A673 (cell line): ENCODE measurements around the gene MYO1D. TPM values are rescaled to one million over a fixed set of nuclear protein-coding genes. Genes with fewer than 3 reads are reported as not detected.

ENCODE experiments used
- BruUV-seq: library from RNA; stranded (reverse); fragments of 400-500 nt; replicated peaks from 2 replicates; lab custom pipeline; 2021; lab: Mats Ljungman, UMichigan
- CTCF ChIA-PET: fragments of 300-600 bp; sonication (Branson Sonifier 250); formaldehyde crosslinking; loops from one replicate; lab custom pipeline; 2022; ENCODE audit warnings: antibody characterized with exemption; lab: Charles Lee
- POLR2A ChIA-PET: fragments of 300-600 bp; sonication (Branson Sonifier 250); formaldehyde crosslinking; loops from one replicate; lab custom pipeline; 2022; ENCODE audit warnings: antibody characterized with exemption; ENCODE audit not compliant: low non-redundant PET; lab: Charles Lee
- DNase-seq: peaks from one replicate; pipeline ENCODE4 v3.0.0-alpha.2; 2015; ENCODE audit warnings: low spot score
- H3K27ac ChIP-seq: fragments of 200-600 bp; sonication (generic); 2 replicates; pipeline ENCODE4 v1.5.1; 2016; ENCODE audit warnings: mixed run types, low read depth, mild to moderate bottlenecking, mixed read lengths, antibody characterized with exemption, low read length; ENCODE audit not compliant: poor library complexity, severe bottlenecking
- H3K27me3 ChIP-seq: fragments of 200-600 bp; sonication (generic); replicated peaks from 2 replicates; pipeline ENCODE4 v1.6.1; 2017; ENCODE audit warnings: mixed run types, low read depth, mild to moderate bottlenecking, mixed read lengths, antibody characterized with exemption, low read length; ENCODE audit not compliant: insufficient read depth, poor library complexity
- H3K36me3 ChIP-seq: fragments of 200-600 bp; sonication (generic); 2 replicates; pipeline ENCODE4 v1.6.1; 2016; ENCODE audit warnings: mixed run types, mild to moderate bottlenecking, mixed read lengths, antibody characterized with exemption, low read length; ENCODE audit not compliant: insufficient read depth, poor library complexity, severe bottlenecking
- H3K4me1 ChIP-seq: fragments of 200-600 bp; sonication (generic); 2 replicates; pipeline ENCODE4 v1.6.1; 2017; ENCODE audit warnings: mixed run types, mild to moderate bottlenecking, mixed read lengths, antibody characterized with exemption, low read length; ENCODE audit not compliant: insufficient read depth, poor library complexity, severe bottlenecking
- H3K4me3 ChIP-seq: fragments of 200-600 bp; sonication (generic); 2 replicates; pipeline ENCODE4 v1.5.1; 2016; ENCODE audit warnings: low read depth, mixed run types, mild to moderate bottlenecking, mixed read lengths, low read length; ENCODE audit not compliant: poor library complexity, severe bottlenecking
- H3K9me3 ChIP-seq: fragments of 200-600 bp; sonication (generic); 2 replicates; pipeline ENCODE4 v1.6.1; 2016; ENCODE audit warnings: mixed run types, low read depth, mild to moderate bottlenecking, mixed read lengths, antibody characterized with exemption, low read length; ENCODE audit not compliant: poor library complexity, severe bottlenecking
- EZH2 ChIP-seq: fragments of 200-600 bp; sonication (generic); IDR thresholded peaks from 2 replicates; pipeline ENCODE4 v1.6.1; 2017; ENCODE audit warnings: borderline replicate concordance, low read depth, mild to moderate bottlenecking, mixed read lengths, antibody characterized with exemption, low read length; ENCODE audit not compliant: poor library complexity, severe bottlenecking
- intact Hi-C: fragments of 100-400 bp; cut with micrococcal nuclease; formaldehyde crosslinking; loops from one replicate; pipeline ENCODE4 v1.10.0; 2022; ENCODE audit not compliant: unreplicated experiment
- total RNA-seq: library from RNA; stranded (reverse); gene quantifications from 2 replicates; pipeline ENCODE4 v1.2.3, GENCODE V29; 2021
- TF ChIP-seq, protein P1 (sequence below): fragments of 300-800, 200-600 bp; sonication (generic); conservative IDR thresholded peaks from 2 replicates; pipeline ENCODE4 v1.5.1; 2017; ENCODE audit warnings: low read depth, mild to moderate bottlenecking, antibody characterized with exemption, low read length, moderate library complexity, mixed read lengths

Gene MYO1D
- total RNA-seq, 1 experiment from 2014 or later, result 10.4 TPM

- POLR2A ChIA-PET, result no interaction called here
- Histone ChIP-seq H3K27ac (no peak overlapping the region), H3K27me3 (no peaks in the 10 kb centered on the region), H3K4me1 (no peaks in the 10 kb centered on the region), H3K36me3 (no peaks in the 10 kb centered on the region), H3K4me3 (no peak overlapping the region), H3K9me3 (no peaks in the 10 kb centered on the region)
- intact Hi-C loops, result no loop called here
- no peak for DNase-seq
- CTCF ChIA-PET, result interaction anchor here (0.7 kb wide), 1 partner anchor 31 kb away, joined by 3 read pairs; the partner anchor contains the start of gene MYO1D
- no TSS peak for BruUV-seq
- TF ChIP-seq, protein P1, sequence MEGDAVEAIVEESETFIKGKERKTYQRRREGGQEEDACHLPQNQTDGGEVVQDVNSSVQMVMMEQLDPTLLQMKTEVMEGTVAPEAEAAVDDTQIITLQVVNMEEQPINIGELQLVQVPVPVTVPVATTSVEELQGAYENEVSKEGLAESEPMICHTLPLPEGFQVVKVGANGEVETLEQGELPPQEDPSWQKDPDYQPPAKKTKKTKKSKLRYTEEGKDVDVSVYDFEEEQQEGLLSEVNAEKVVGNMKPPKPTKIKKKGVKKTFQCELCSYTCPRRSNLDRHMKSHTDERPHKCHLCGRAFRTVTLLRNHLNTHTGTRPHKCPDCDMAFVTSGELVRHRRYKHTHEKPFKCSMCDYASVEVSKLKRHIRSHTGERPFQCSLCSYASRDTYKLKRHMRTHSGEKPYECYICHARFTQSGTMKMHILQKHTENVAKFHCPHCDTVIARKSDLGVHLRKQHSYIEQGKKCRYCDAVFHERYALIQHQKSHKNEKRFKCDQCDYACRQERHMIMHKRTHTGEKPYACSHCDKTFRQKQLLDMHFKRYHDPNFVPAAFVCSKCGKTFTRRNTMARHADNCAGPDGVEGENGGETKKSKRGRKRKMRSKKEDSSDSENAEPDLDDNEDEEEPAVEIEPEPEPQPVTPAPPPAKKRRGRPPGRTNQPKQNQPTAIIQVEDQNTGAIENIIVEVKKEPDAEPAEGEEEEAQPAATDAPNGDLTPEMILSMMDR, result no peak
- TF ChIP-seq EZH2, result no peak
These were observed 30.8 kb downstream of the MYO1D start for GRCh38 chr17:32846143-32846542.

GRCh38 chr17:32840241-32840640 lies 36.7 kb downstream of the MYO1D start:
- Histone ChIP-seq H3K4me1 (no peaks in the 10 kb centered on the region), H3K27ac (no peak overlapping the region), H3K27me3 (no peaks in the 10 kb centered on the region), H3K36me3 (no peaks in the 10 kb centered on the region), H3K4me3 (no peak overlapping the region), H3K9me3 (no peaks in the 10 kb centered on the region)
- TF ChIP-seq, protein P1, result no peak
- TF ChIP-seq EZH2, result no peak
- intact Hi-C loops, result no loop called here
- no TSS peak for BruUV-seq
- ChIA-PET POLR2A (no interaction called here), CTCF (no interaction called here)
- no peak for DNase-seq

GRCh38 chr17:32836527-32836926 lies 40.4 kb downstream of the MYO1D start:
- Histone ChIP-seq H3K4me1 (no peaks in the 10 kb centered on the region), H3K36me3 (no peaks in the 10 kb centered on the region), H3K27me3 (no peaks in the 10 kb centered on the region), H3K9me3 (no peaks in the 10 kb centered on the region), H3K27ac (no peak overlapping the region), H3K4me3 (no peak overlapping the region)
- no peak for DNase-seq
- intact Hi-C loops, result no loop called here
- ChIA-PET CTCF (no interaction called here), POLR2A (no interaction called here)
- no TSS peak for BruUV-seq
- no peak for TF ChIP-seq EZH2
- TF ChIP-seq, protein P1, result no peak
